IMR-90 (cell line): ENCODE results near the gene ZNF780A. TPM values are rescaled to one million over a fixed set of nuclear protein-coding genes. Genes with fewer than 3 reads are reported as not detected.

Source experiments
- ATAC-seq: fragments of 200-7000 bp; cut with Tn5 transposase; 2 replicates; pipeline ENCODE4 v1.9.1; 2020; ENCODE audit warnings: low read depth, mild to moderate bottlenecking, moderate library complexity
- BruUV-seq: library from RNA; stranded (reverse); fragments of 400-500 nt; replicated peaks from 2 replicates; lab custom pipeline; 2021; lab: Mats Ljungman, UMichigan
- CTCF ChIA-PET: fragments of 300-600 bp; formaldehyde crosslinking; extraction: SDS; loops from one replicate; lab custom pipeline; 2021; ENCODE audit warnings: antibody characterized with exemption; lab: Yijun Ruan, JAX
- POLR2A ChIA-PET: fragments of 300-600 bp; sonication (Branson Sonifier 250); formaldehyde crosslinking; loops from one replicate; lab custom pipeline; 2022; ENCODE audit warnings: antibody characterized with exemption; ENCODE audit not compliant: unreplicated experiment; lab: Charles Lee
- DNase-seq: peaks from one replicate; pipeline ENCODE4 v3.0.0; 2013
- H2AFZ ChIP-seq: replicated peaks from 2 replicates; pipeline ENCODE3; 2013; ENCODE audit warnings: low read length, mild to moderate bottlenecking; ENCODE audit not compliant: poor library complexity
- H2AK5ac ChIP-seq: 2 replicates; pipeline ENCODE4 v1.6.1; 2013; ENCODE audit warnings: low read depth, low read length, inconsistent platforms
- H2AK9ac ChIP-seq: replicated peaks from 2 replicates; pipeline ENCODE3; 2013; ENCODE audit warnings: mild to moderate bottlenecking, low read depth, low read length, moderate library complexity; ENCODE audit not compliant: poor library complexity
- H2BK120ac ChIP-seq: 2 replicates; pipeline ENCODE4 v1.6.1; 2013; ENCODE audit warnings: low read depth, low read length, inconsistent platforms
- H2BK15ac ChIP-seq: 3 replicates; pipeline ENCODE4 v1.6.1; 2013; ENCODE audit warnings: low read depth, low read length, inconsistent platforms
- H2BK20ac ChIP-seq: 2 replicates; pipeline ENCODE4 v1.6.1; 2013; ENCODE audit warnings: low read depth, mild to moderate bottlenecking, inconsistent platforms, low read length, moderate library complexity
- H2BK5ac ChIP-seq: 2 replicates; pipeline ENCODE4 v1.6.1; 2013; ENCODE audit warnings: mild to moderate bottlenecking, low read depth, low read length, inconsistent platforms; ENCODE audit not compliant: poor library complexity, severe bottlenecking
- H3K14ac ChIP-seq: replicated peaks from 2 replicates; pipeline ENCODE4 v1.6.1; 2013; ENCODE audit warnings: low read depth, low read length, inconsistent platforms
- H3K18ac ChIP-seq: 2 replicates; pipeline ENCODE4 v1.6.1; 2013; ENCODE audit warnings: low read depth, low read length, control low read depth
- H3K23ac ChIP-seq: 2 replicates; pipeline ENCODE4 v1.6.1; 2013; ENCODE audit warnings: low read depth, low read length, inconsistent platforms
- H3K27ac ChIP-seq: 2 replicates; pipeline ENCODE4 v1.5.1; 2013; ENCODE audit warnings: mild to moderate bottlenecking, control low read depth, low read length; ENCODE audit not compliant: insufficient read depth
- H3K27me3 ChIP-seq: 2 replicates; pipeline ENCODE4 v1.6.1; 2013; ENCODE audit warnings: low read length; ENCODE audit not compliant: control insufficient read depth, insufficient read depth
- H3K36me3 ChIP-seq: 2 replicates; pipeline ENCODE4 v1.6.1; 2013; ENCODE audit warnings: low read length, mixed read lengths; ENCODE audit not compliant: control insufficient read depth, insufficient read depth
- H3K4ac ChIP-seq: 2 replicates; pipeline ENCODE4 v1.6.1; 2013; ENCODE audit warnings: low read depth, low read length, inconsistent platforms
- H3K4me1 ChIP-seq: 2 replicates; pipeline ENCODE4 v1.6.1; 2013; ENCODE audit warnings: low read length, mixed read lengths; ENCODE audit not compliant: control insufficient read depth, insufficient read depth
- H3K4me2 ChIP-seq: 2 replicates; pipeline ENCODE4 v1.6.1; 2013; ENCODE audit warnings: low read depth, mild to moderate bottlenecking, control low read depth, low read length, moderate library complexity
- H3K4me3 ChIP-seq: 2 replicates; pipeline ENCODE4 v1.5.1; 2013; ENCODE audit warnings: low read depth, mild to moderate bottlenecking, control low read depth, low read length, moderate library complexity; ENCODE audit not compliant: insufficient read depth
- H3K56ac ChIP-seq: 2 replicates; pipeline ENCODE4 v1.6.1; 2013; ENCODE audit warnings: low read length, inconsistent platforms; ENCODE audit not compliant: insufficient read depth; ENCODE audit errors: extremely low read depth
- H3K79me1 ChIP-seq, 2 experiments: 2 replicates each; pipeline ENCODE4 v1.6.1; 2013; ENCODE audit warnings: low read length in 2 of 2, inconsistent platforms in 1 of 2, low read depth in 1 of 2
- H3K9ac ChIP-seq: 2 replicates; pipeline ENCODE4 v1.6.1; 2013; ENCODE audit warnings: low read depth, low read length, control low read depth
- H3K9me1 ChIP-seq: 2 replicates; pipeline ENCODE4 v1.6.1; 2013; ENCODE audit warnings: low read length, inconsistent platforms; ENCODE audit not compliant: insufficient read depth
- H3K9me3 ChIP-seq: 2 replicates; pipeline ENCODE4 v1.6.1; 2013; ENCODE audit warnings: low read length; ENCODE audit not compliant: control insufficient read depth, insufficient read depth
- H4K20me1 ChIP-seq: 2 replicates; pipeline ENCODE4 v1.6.1; 2013; ENCODE audit warnings: low read length, inconsistent platforms; ENCODE audit not compliant: insufficient read depth
- H4K5ac ChIP-seq: 2 replicates; pipeline ENCODE4 v1.6.1; 2013; ENCODE audit warnings: mild to moderate bottlenecking, low read depth, low read length, control low read depth
- H4K8ac ChIP-seq, 2 experiments: 2 replicates each; pipeline ENCODE4 v1.6.1; 2013; ENCODE audit warnings: low read depth in 2 of 2, low read length in 2 of 2, control low read depth in 1 of 2, inconsistent platforms in 1 of 2
- H4K91ac ChIP-seq: 2 replicates; pipeline ENCODE4 v1.6.1; 2013; ENCODE audit warnings: low read depth, low read length, inconsistent platforms; ENCODE audit not compliant: insufficient read depth
- BHLHE40 ChIP-seq: fragments of 150-350 bp; IDR thresholded peaks from 2 replicates; pipeline ENCODE4 v1.6.1; 2016; ENCODE audit warnings: mild to moderate bottlenecking, low read depth, low read length
- CEBPB ChIP-seq: IDR thresholded peaks from 2 replicates; pipeline ENCODE4 v1.6.1; 2012; ENCODE audit warnings: low read depth, low read length, improper control_type of control experiment
- MAZ ChIP-seq: IDR thresholded peaks from 2 replicates; pipeline ENCODE4 v1.6.1; 2012; ENCODE audit warnings: low read depth, mild to moderate bottlenecking, low read length, improper control_type of control experiment, moderate library complexity, borderline replicate concordance
- MXI1 ChIP-seq: IDR thresholded peaks from 2 replicates; pipeline ENCODE4 v1.6.1; 2012; ENCODE audit warnings: low read depth, mild to moderate bottlenecking, low read length, moderate library complexity, borderline replicate concordance
- NFE2L2 ChIP-seq: fragments of 150-350 bp; IDR thresholded peaks from 2 replicates; pipeline ENCODE4 v1.6.1; 2016; ENCODE audit warnings: low read depth, mild to moderate bottlenecking, low read length
- POLR2A ChIP-seq: IDR thresholded peaks from 2 replicates; pipeline ENCODE4 v1.6.1; 2012; ENCODE audit warnings: mild to moderate bottlenecking, low read depth, low read length
- RAD21 ChIP-seq: IDR thresholded peaks from 2 replicates; pipeline ENCODE4 v1.6.1; 2012; ENCODE audit warnings: low read length, improper control_type of control experiment
- RCOR1 ChIP-seq: IDR thresholded peaks from 2 replicates; pipeline ENCODE4 v1.6.1; 2012; ENCODE audit warnings: mild to moderate bottlenecking, low read length, improper control_type of control experiment; ENCODE audit not compliant: insufficient replicate concordance
- SMC3 ChIP-seq: fragments of 150-350 bp; IDR thresholded peaks from 2 replicates; pipeline ENCODE4 v1.6.1; 2016; ENCODE audit warnings: low read depth, mild to moderate bottlenecking, antibody characterized with exemption, low read length, moderate library complexity
- dilution Hi-C: fragments of 300-500 bp; cut with HindIII; formaldehyde crosslinking; loops from one replicate; pipeline ENCODE4 v1.14.3; 2018; ENCODE audit warnings: low sequenced_read_pairs; ENCODE audit not compliant: unreplicated experiment
- in situ Hi-C: fragments of 300-500 bp; cut with MboI; formaldehyde crosslinking; loops from 3 replicates; pipeline ENCODE4 v1.14.3; 2019; ENCODE audit warnings: low sequenced_read_pairs, inconsistent platforms, mixed read lengths
- intact Hi-C: fragments of 100-400 bp; cut with micrococcal nuclease; formaldehyde crosslinking; loops from 2 replicates; pipeline ENCODE4 v1.10.0; 2022
- polyA plus RNA-seq, 3 experiments: library from polyadenylated mRNA; depleted of rRNA; stranded (reverse); fragments of >200 nt; gene quantifications; 2 replicates each; pipeline ENCODE4 v1.2.3, GENCODE V29; 2012; ENCODE audit warnings: low replicate concordance in 1 of 3
- total RNA-seq: library from RNA; depleted of rRNA; stranded (reverse); fragments of >200 nt; gene quantifications from 2 replicates; pipeline ENCODE4 v1.2.3, GENCODE V29; 2012
- TF ChIP-seq, protein P1 (sequence below): fragments of 150-350 bp; IDR thresholded peaks from 2 replicates; pipeline ENCODE4 v1.6.1; 2016; ENCODE audit warnings: low read depth, mild to moderate bottlenecking, low read length, moderate library complexity, borderline replicate concordance
- TF ChIP-seq, protein P2 (sequence below): conservative IDR thresholded peaks from 2 replicates; pipeline ENCODE4 v1.5.1; 2012; ENCODE audit warnings: mild to moderate bottlenecking, low read depth, low read length, improper control_type of control experiment
- TF ChIP-seq, protein P3 (sequence below): fragments of 150-350 bp; IDR thresholded peaks from 2 replicates; pipeline ENCODE4 v1.6.1; 2017; ENCODE audit warnings: mild to moderate bottlenecking, antibody characterized with exemption, low read length, low read depth

The ZNF780A gene
- total and polyA plus RNA-seq, 2 of the 4 experiments (the other 2 are of a cell fraction) = 6.2 to 17.0 TPM

- Histone ChIP-seq H3K18ac (no peak overlapping the region), H2BK20ac (no peak overlapping the region), H3K4me2 (no peak overlapping the region), H2AFZ (no peak overlapping the region), H4K8ac (no peak overlapping the region), H3K36me3 (no peaks in the 10 kb centered on the region), H3K79me1 (no peaks in the 10 kb centered on the region), H2BK120ac (no peak overlapping the region), H2BK15ac (no peak overlapping the region), H2BK5ac (no peak overlapping the region), H3K27ac (no peak overlapping the region), H3K9me3 (no peaks in the 10 kb centered on the region), H3K4me3 (no peak overlapping the region), H3K4me1 (no peaks in the 10 kb centered on the region), H4K5ac (no peak overlapping the region), H3K27me3 (peaks cover 2% of the 10 kb centered on the region; the same call in 1 of the 2 replicates), H2AK9ac (no peak overlapping the region), H3K9ac (no peak overlapping the region), H3K23ac (no peak overlapping the region), H3K56ac (no peak overlapping the region), H2AK5ac (no peak overlapping the region), H4K20me1 (no peaks in the 10 kb centered on the region), H3K4ac (no peak overlapping the region), H4K91ac (no peak overlapping the region), H3K14ac (no peak overlapping the region), H3K9me1 (no peaks in the 10 kb centered on the region)
- DNase-seq (no peak), ATAC-seq (no peak)
- TF ChIP-seq, protein P1, sequence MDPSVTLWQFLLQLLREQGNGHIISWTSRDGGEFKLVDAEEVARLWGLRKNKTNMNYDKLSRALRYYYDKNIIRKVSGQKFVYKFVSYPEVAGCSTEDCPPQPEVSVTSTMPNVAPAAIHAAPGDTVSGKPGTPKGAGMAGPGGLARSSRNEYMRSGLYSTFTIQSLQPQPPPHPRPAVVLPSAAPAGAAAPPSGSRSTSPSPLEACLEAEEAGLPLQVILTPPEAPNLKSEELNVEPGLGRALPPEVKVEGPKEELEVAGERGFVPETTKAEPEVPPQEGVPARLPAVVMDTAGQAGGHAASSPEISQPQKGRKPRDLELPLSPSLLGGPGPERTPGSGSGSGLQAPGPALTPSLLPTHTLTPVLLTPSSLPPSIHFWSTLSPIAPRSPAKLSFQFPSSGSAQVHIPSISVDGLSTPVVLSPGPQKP = no peak
- TF ChIP-seq CEBPB (no peak), RAD21 (no peak), MXI1 (no peak), NFE2L2 (no peak), RCOR1 (no peak), BHLHE40 (no peak), MAZ (no peak), POLR2A (no peak), SMC3 (no peak)
- TF ChIP-seq, protein P2, sequence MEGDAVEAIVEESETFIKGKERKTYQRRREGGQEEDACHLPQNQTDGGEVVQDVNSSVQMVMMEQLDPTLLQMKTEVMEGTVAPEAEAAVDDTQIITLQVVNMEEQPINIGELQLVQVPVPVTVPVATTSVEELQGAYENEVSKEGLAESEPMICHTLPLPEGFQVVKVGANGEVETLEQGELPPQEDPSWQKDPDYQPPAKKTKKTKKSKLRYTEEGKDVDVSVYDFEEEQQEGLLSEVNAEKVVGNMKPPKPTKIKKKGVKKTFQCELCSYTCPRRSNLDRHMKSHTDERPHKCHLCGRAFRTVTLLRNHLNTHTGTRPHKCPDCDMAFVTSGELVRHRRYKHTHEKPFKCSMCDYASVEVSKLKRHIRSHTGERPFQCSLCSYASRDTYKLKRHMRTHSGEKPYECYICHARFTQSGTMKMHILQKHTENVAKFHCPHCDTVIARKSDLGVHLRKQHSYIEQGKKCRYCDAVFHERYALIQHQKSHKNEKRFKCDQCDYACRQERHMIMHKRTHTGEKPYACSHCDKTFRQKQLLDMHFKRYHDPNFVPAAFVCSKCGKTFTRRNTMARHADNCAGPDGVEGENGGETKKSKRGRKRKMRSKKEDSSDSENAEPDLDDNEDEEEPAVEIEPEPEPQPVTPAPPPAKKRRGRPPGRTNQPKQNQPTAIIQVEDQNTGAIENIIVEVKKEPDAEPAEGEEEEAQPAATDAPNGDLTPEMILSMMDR = no peak
- TF ChIP-seq, protein P3, sequence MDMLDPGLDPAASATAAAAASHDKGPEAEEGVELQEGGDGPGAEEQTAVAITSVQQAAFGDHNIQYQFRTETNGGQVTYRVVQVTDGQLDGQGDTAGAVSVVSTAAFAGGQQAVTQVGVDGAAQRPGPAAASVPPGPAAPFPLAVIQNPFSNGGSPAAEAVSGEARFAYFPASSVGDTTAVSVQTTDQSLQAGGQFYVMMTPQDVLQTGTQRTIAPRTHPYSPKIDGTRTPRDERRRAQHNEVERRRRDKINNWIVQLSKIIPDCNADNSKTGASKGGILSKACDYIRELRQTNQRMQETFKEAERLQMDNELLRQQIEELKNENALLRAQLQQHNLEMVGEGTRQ = no peak
- dilution Hi-C loops = no loop called here
- intact Hi-C loops = no loop called here
- ChIA-PET CTCF (no interaction called here), POLR2A (no interaction called here)
- no TSS peak for BruUV-seq
- in situ Hi-C loops = loop anchor here (25.0 kb wide), 1 partner anchor 383 kb away; no protein-coding TSS in a partner anchor
Measured at GRCh38 chr19:40128991-40129390, 38.2 kb upstream of the ZNF780A start.
